NOMO-1 (cell line): Measurements from ENCODE around the gene SLC39A1.

Experiments used
- DNase-seq, 2 experiments: peaks; one replicate each; lab custom pipeline; 2025; ENCODE audit not compliant: unreplicated experiment in 2 of 2; lab: John Stamatoyannopoulos, UW

Gene SLC39A1

DNA sequence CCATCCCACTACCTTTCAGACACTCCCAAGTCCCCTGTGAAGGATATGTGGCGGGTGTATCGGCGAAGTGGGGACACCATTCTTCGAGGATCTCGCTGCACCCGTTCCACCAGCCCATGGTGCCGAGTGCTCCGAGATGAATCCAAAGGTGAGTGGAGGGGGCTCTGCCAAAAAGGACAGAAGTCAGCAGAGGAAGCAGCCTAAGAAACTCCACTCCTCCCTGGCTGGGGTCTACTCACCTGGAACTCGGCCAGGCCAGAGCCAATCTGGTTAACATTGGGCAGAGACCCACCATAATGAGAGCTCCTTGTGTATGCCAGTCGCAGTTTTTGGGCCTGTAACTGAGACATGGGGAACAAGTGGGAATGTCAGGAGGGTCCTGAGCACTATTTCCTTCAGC is 8.5 kb downstream of the SLC39A1 start:
- DNase-seq: no peak

DNA sequence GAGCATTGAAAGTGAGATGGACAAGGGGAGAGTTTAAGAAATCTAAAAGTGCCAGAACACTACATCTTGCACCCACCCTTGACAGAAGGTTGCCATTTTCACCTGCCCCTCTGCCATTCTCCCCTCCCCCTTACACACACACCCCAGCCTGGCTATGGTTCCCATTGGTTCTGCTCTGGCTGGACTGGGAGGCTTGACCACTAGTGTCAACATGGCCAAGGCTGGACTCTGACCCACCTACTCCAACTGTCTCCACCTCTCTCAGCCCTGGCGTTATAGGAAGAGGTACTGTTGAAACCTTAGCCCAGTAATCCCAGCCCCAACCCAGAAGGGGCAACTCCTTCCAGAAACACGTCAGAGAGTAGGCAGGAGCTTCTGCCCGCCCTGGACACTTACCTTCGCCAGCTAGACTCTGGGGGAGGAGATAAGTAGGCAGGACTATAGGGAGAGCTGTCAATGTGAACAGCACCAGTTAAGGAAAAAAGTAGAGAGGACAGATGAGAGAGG is 9.4 kb downstream of the SLC39A1 start:
- DNase-seq: no peak

DNA sequence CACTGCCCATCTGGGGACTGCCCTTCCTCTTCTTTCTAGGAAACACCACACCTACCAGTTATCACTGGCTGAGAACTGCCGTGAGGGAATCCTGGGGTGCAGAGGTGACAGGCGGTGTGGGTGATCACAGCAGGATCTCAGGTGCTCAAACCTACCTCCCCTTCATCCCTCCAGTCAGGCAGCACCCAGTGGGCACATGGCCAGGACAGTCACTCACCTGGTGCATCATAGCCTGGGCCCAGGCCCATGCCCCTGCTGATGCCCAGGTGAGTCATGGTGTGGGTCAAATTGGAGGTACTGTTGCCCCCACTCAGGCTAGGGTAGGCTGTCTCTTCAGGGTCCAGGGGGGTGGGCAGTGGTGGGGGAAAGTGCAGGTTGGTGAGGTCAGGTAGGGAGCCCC is 11.5 kb downstream of the SLC39A1 start:
- no peak for DNase-seq

DNA sequence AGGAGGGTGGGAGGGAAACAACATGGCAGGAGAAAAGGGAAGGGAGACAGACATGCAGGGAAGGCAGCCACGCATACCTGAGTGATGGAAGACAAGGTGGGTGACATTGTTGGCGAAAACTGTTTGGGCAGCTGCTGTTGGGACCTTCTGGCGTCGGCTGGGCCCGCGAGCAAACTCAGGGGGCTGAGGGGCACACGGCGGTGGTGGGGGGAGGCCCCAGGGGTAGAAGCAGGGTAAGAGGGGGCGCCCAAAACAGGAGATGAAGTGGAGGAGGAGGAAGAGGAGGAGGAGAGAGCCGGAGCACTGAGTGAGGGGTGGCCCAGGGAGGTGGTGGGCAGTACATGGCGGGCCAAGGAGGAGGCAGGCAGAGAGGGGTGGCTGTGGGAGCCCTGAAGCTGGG is 12.2 kb downstream of the SLC39A1 start:
- no peak for DNase-seq

DNA sequence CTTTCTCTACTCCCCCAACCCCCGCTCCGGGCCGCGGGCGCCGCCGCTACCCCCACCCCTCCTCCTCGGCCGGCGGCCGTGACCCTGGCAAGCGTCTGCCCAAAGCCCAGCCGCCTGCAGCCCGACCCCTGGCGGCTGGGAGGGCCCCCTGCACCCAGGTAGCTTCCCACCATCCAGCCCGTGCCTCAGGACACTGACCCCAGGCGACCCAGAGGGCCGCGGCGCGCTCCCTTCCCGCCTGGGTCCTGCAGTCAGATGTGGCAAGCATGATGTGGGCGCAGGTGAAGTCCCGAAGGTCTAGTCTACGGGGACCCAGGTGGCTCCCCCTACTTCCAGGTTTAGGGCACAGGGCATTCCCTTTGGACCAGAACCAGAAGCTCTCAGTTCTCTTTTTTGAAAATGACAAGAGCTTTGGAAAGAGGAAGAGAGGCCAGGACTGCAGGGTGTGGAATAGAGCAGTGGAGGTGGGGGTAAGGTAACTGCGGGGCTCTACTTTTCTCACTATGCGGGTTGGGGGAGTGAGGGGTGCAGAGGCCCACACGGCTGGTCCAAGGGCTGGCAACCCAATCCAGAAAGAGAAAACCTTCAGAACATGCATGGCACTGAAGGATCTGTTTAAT is 16.6 kb downstream of the SLC39A1 start, which contains the start of gene DENND4B:
Gene DENND4B (minus strand): TSS at position 97 of the 620 bp plus-strand sequence. CDS start 2,344 bp downstream, outside the sequence.
- peak; percentile 76 to 95 for DNase-seq

DNA sequence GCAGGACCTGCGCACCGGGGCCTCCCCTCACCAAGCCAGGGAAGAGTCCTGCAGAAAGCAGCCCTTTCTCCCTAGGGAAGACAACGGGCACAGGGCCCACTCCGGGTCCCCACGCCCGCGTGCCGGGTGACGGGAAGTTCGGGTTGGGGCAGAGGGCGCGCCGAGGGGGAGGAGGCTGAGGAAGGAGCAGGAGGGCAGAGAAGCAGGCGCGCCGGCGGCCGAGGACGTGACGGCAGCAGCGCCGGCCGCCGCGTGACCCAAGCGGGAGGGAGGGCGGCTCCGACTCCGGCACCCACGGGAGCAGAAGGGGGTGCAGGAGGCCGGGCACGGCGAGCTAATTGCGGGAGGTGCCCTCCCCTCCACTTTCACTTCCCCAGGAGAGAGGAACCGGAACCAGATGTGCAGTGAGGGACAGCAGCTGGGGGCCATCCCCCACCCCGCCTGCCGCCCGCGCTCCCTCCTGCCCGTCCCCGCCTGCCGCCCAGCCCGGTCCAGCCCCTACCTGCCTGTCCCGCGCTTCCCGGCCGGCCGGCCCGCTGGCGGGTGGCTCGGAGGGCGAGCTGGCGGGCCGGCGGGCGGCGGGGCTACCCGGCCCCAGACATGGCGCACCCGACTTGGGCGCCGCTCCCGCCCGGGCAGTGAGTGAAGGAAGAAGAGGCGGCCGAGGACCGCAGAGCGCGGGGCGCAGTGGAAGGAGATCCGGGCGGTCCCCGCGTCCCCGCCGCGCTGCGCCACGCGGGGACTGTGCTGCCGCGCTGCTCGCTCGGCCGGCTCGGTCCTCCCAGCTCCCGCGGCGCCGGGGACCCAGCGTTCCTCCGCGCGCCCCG is 17.3 kb downstream of the SLC39A1 start:
- peak; percentile 97 to 98 for DNase-seq

DNA sequence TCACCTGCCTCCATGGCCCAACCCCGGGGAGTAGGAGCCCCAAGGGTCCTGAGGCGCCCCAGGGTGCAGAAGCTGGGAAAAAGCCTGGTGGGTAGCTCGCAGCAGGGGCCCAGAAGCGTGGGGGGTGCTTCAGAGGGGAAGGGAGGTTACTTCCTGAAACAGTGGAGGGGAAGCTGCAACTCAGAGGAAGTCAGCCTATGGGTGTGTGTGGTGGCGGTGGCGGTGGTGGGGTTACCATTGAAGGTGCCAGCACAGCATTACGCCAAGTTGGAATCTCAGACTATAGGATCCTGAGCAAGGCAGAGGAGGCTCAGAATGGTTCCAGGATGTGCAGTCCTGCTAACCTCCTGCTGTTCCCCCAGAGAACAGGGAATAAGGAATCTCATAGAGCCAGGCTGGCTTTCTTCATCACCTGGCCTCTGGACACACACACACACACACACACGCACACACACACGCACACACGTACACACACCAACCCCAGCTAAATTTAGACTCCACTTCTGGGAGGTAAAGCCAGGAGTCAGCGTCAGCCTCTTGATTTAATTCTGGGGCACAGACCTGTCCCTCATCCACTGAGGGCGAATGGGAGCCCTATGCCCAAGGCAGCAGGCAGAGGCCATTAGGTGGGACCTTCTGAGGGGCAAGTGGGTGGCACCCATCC is 18.1 kb downstream of the SLC39A1 start:
- DNase-seq: peak; percentile 90

DNA sequence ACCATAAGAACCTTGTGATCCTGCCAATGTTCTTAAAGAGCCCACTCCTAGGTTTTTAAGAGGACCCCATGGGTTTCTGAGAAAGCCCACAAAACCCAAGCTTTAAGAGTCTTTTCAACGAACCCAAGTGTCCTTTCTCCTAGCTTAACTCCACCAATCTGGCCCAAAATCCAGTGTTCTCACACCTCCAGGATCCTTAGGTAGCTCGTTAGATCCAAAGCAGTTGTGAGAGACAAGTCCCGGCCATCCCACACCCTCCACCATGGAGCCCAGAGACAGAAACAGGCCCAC is 18.6 kb downstream of the SLC39A1 start:
- DNase-seq: no peak

DNA sequence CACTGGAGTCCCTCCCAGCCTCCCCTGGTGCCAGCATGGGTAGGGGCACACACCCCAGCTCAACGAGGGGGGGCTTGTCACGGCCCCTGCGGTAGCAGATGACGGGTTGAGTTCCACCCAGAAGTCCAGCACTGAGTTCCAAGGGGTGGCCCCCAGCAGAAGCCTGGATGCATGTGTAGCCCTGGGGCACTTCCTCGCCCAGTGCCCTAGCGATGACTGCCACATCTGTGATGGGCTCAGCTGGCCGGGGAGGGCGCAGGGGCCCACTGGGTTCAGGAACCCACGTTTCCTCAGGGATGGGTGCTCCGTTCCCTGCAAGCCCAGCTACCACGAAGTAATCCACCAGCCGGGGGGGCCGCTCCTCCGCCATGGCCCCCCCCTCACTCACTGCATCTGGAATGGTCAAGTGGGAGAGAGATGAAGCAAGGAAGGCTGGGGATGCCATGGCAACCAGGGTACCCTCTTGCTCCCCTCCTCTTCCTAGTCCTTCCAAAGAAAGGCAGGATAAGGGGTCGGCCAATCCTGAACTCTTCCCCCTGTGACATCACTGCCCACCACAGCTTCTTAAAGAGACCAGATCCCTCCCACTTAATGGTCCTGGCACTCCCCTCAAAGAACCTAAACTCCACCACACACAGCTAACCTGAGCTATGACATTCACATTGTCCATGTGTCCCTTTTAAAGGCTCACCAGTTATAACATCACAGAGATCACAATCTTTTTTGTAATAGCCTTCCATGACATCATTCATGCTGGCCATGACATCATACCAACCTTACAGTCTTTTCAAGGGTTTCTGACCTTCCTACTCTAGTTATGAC is 19.1 kb downstream of the SLC39A1 start:
- no peak for DNase-seq

DNA sequence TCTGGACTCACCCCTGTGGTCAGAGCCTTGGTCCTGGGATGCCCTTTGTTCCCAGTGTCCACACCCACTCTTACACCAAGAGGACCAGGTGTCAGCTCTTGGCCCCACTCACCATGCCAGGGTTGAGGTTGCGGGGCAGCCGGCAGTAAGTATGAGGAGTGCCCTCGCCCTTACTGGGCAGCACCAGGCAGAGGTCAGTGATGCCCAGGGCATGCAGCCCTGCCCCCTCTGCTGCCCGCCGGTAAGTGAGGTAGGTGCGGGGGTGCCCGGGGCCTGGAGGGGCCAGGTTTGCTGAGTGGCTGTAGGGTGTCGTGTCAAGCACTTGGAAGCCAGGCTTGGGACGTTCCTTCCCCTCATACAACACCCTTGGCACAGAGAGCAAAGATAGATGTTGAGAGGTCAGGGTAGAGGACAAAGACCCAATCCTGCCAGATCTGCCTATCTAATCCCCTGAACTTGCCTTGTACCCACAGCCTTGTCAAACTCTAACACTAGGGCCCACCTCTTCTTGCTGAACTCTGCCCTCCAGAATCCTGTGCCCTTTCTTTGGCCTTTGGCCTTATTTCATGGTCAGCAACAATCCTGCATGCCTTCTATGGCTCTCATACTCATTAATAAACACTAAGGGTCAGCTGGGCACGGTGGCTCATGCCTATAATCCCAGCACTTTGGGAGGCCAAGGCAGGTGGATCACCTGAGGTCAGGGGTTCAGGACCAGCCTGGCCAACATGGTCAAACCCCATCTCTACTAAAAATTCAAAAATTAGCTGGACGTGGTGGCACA is 20.4 kb downstream of the SLC39A1 start:
- DNase-seq: no peak

DNA sequence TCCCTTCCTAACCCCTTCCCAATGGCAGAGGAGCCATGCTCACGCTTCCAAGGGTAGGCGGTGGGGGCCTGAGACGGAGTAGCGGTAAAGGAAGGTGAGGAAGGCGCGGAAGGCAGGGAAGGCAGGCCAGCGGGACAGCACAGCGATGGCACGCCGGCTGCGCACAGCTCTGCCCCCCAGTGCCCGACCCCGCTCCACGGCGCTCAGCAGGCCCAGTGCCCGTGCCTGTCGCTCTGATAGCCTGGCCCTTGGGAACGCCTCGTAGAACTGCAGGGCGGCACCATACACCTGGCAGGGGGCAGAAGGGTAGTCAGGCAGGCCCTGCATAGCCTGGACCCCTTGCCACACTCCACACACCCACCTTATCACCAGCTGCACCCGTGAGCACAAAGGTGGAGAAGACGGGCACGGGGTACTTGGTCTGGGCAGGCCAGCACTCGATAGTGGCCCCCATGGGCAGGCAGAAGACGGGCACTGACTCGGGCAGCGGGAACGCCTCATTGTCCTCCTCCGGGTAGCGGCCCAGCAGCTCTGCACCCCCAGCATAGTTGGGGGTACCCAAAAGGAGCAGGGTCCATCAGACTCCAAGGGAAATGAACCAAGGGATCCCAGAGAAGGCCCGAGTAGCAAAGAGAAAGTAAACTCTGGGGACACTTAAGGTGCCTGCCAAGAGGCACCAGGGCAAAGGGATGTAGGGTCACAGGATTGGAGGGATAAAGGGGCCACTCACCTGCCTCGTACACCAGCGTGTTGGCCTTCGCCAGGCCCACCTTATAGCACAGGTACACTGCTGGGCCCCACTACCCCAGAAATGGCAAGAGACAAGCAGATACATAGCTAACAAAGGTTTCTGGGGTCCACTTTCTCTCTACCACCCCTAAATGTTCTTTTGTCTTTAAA is 21.3 kb downstream of the SLC39A1 start:
- no peak for DNase-seq

DNA sequence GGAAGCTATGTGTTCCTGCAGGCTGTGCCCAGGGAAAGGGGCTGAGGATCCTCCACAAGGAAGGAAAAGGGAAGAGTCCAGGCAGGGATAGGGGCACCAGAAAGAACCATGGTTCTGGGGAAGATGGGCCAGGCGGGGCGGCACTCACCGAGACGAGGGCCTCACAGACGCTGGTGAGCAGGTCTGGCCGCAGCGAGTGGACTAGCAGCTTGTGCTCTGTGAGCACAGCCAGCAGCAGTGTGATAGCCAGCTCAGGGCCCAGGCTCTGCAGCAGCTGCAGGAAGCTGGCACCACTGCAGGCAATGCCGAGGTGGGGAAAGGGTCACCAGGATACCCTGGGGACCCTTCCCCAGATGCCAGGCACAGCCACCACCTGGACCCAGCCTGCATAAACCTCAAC is 22.6 kb downstream of the SLC39A1 start:
- no peak for DNase-seq

DNA sequence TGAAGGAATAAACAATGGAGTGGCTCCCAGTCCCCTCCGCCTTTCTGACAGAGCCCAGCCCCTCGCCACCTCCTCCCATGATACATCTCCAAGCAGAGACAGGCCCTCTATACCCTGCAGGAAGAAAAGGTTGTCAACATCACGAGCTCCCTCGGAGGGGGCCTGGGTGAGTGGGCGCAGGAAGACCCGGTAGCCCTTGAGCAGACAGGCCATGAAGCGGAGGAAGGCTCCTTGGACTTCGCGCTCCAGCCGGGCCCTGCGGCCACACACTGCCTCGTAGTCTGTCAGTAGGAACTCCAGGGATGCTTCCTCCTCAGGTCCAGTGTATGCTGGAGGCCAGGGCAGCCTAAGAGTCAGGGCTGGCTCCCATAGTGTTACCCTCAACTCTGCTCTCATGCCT is 23.9 kb downstream of the SLC39A1 start:
- DNase-seq: no peak

DNA sequence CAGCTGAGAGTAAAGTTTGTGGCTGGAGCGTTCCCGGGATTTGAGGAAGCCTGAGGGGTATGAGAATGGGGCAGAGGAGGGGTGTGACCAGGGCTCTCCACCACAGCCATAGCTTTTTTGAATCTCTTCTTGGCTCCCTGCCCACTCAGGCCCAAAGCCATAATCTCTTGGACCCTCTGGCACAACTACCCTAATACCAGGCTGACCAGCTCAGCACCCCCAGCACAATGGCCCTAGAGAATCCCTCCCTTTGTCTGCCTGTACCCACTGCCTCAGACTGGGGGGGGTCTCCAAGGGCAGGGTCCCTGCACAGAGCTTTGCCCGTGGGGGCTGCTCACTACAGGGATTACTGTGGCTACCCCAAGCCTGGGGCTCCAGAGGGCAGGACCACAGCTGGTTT is 24.3 kb downstream of the SLC39A1 start:
- no peak for DNase-seq

DNA sequence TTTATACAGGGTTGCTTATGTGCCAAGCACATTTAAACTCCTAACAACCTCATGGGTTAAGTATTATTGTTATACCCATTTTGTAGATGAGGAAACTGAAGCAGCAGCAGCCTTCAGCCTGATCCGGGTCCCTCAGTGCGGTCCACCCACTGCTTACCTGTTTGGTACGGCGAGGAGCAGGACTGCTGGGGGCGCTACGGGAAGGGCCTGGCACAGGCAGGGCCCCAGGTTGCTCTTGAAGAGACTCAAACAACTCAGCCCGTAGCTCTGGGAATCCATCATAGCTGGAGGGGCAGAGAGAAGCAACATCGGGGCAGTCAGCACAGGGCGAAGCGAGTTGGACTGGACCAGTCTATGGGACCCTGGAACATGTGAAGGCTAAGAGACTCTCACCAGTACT is 26.0 kb downstream of the SLC39A1 start:
- no peak for DNase-seq

DNA sequence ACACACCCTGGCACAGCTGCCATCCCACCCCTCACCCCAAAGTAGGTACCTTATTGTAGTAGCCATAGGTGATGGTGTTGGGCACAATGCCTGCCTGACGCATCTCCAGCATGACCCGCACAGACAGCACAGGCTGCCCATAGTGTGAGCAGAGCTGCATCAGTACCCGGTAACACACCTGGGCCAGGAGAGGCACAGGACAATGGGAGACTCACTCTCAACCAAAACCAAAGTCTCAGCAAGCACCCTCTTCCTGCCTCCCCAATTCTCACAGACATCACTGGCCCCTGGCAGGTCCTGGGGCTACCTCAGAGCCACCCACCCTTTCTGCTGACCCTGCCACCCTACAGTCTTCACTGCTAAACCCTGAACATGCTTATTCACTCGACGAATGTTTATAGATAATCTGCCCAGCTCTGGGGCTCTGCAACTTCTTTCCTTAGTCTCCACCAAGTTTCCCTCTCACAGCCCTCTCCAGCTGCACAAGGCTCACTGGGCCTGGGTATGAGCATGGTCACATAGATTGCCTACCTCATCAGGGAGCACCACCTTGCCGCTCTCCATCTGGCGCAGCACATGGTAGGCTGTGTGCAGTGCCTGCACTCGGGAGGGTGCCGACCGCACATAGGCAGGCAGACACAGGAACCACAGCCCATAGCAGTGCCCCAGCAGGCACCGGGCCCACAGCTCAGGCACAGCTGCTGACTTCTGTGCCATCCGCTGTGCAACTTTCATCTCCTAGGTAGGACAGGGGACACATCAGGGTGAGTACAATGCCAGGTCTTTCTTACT is 27.1 kb downstream of the SLC39A1 start:
- DNase-seq: no peak

DNA sequence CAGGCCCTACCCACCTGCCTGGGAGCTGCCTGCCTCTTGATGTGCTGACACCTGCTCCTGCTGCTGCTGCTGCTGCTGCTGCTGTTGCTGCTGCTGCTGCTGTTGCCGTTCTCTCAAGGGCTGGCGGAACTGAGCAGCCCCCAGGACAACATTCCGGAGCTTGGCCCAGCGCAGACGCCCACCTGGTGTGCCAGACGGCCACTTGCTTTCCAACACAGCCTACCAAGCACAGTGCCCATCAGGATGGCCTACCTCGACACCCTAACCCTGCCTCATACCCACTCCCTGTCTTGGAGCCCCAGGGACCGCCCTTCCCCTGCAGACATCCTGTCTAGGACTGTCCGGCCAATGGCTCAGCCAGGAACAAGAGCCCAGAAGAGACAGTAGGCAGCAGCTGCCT is 28.6 kb downstream of the SLC39A1 start:
- no peak for DNase-seq

DNA sequence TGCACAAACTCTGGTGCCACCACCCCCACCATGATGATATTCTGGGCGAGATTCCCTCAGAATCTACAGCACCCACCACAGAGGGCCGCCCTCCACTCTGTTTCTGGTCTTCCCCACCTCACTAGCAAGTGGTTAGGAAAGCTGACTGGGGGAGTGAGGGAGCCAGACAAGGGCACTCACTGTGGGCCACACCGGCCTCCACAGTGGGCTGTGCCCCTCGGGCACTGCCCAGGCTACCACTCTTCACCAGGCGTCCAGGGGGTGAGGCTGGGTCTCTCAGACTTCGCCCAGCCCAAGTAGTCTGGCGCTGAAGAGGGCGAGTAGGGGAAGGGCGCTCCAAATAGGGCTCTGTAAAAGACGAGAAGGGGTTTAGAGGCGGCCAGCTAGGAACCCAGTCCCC is 29.4 kb downstream of the SLC39A1 start:
- no peak for DNase-seq
